ENCODE data around the gene IL21R. TPM values are rescaled to one million over a fixed set of nuclear protein-coding genes. Genes with fewer than 3 reads are reported as not detected.

Gene IL21R
- total and polyA plus RNA-seq, 2 donors (not counting 3 experiments of a cell fraction or from before 2014, with no cell fraction given): 0.03 TPM; not detected in 1

GRCh38 chr16:27398894-27399853 is 2.8 kb upstream of the IL21R start:
- intact Hi-C loops (cut with micrococcal nuclease): no loop called here
- no peak for DNase-seq (ENCODE audit: low read depth, low spot score)
- no peak overlapping the region for H3K27ac ChIP-seq (ENCODE audit: insufficient read depth, low read depth, low read length)
- no TSS peak for BruUV-seq (replicated peaks)
- no peak overlapping the region for H3K4me2 ChIP-seq (ENCODE audit: insufficient read depth, low read length)
- H3K9me1 ChIP-seq (replicated peaks; ENCODE audit: control insufficient read depth, extremely low read depth, insufficient read depth, low read length): no peaks in the 10 kb centered on the region
- no peaks in the 10 kb centered on the region for H3K79me2 ChIP-seq (ENCODE audit: control insufficient read depth, insufficient read depth, low read length)
- FAIRE-seq: no peak
- ChIA-PET POLR2A (no interaction called here), CTCF (no interaction called here)
- H3K4me3 ChIP-seq (replicated peaks in 1 of 3; ENCODE audit: insufficient read depth in 1 of 3, low read depth in 1 of 3, low read length in 3 of 3): no peak overlapping the region
- H3K36me3 ChIP-seq (ENCODE audit: control insufficient read depth in 2 of 2, extremely low read depth in 1 of 2, insufficient read depth in 2 of 2, low read length in 2 of 2): no peaks in the 10 kb centered on the region
- no peak for TF ChIP-seq MAX (IDR thresholded peaks at IDR 0.05; ENCODE audit: insufficient read depth, insufficient read length)
- TF ChIP-seq POLR2A (IDR thresholded peaks at IDR 0.05; ENCODE audit: low read depth, low read length): no peak
- no peak for TF ChIP-seq FOS (IDR thresholded peaks at IDR 0.05; ENCODE audit: borderline replicate concordance, insufficient read depth, low read length)
- TF ChIP-seq EZH2 (IDR thresholded peaks at IDR 0.05; ENCODE audit: borderline replicate concordance, low read depth, low read length, severe bottlenecking): no peak
- TF ChIP-seq CTCF (IDR thresholded peaks at IDR 0.05; ENCODE audit: extremely low read depth in 1 of 2, insufficient read depth in 1 of 2, low read depth in 1 of 2, low read length in 2 of 2): no peak
- H3K9me3 ChIP-seq (replicated peaks; ENCODE audit: control insufficient read depth, insufficient read depth, low read length): no peaks in the 10 kb centered on the region
- H3K9ac ChIP-seq (replicated peaks; ENCODE audit: extremely low read depth, insufficient read depth, low read length): no peak overlapping the region
- dilution Hi-C loops (cut with MboI; ENCODE audit: extremely low pct_ligation_motif_present, low sequenced_read_pairs): no loop called here
- no peak overlapping the region for H2AFZ ChIP-seq (ENCODE audit: low read depth, low read length)
- H3K4me1 ChIP-seq (ENCODE audit: control insufficient read depth, extremely low read depth, insufficient read depth, low read length): no peaks in the 10 kb centered on the region
- H4K20me1 ChIP-seq (replicated peaks; ENCODE audit: control insufficient read depth, extremely low read depth, insufficient read depth, low read length): no peaks in the 10 kb centered on the region
- H3K27me3 ChIP-seq (ENCODE audit: control insufficient read depth in 2 of 2, insufficient read depth in 2 of 2, low read length in 2 of 2): no peaks in the 10 kb centered on the region
